Left renal cortex interstitium (tissue), 4 donors: Measurements from ENCODE around the gene COL5A1. TPM values are rescaled to one million over a fixed set of nuclear protein-coding genes. Genes with fewer than 3 reads are reported as not detected.

Experiments used
- DNase-seq, 4 donors: peaks; one replicate each; pipeline ENCODE4 v3.0.0-alpha.2; 2013; ENCODE audit warnings: low read depth in 4 of 4, low spot score in 2 of 4, missing footprints in 1 of 4
- polyA plus RNA-seq, 4 donors: library from polyadenylated mRNA; unstranded; fragments of 120-200 nt; gene quantifications; one replicate each; pipeline ENCODE4 v1.2.1, GENCODE V29; 2013; ENCODE audit not compliant: insufficient read length in 4 of 4

The COL5A1 gene
- polyA plus RNA-seq, 4 donors, result 92.0 to 140 (median 99.7) TPM

GRCh38 chr9:134722120-134722701, 80.6 kb downstream of the COL5A1 start:
- DNase-seq, result no peak

GRCh38 chr9:134723037-134723436, 81.4 kb downstream of the COL5A1 start:
- DNase-seq, result no peak

- no peak for DNase-seq
Measured at GRCh38 chr9:134723491-134724190, 82.0 kb downstream of the COL5A1 start.

DNA sequence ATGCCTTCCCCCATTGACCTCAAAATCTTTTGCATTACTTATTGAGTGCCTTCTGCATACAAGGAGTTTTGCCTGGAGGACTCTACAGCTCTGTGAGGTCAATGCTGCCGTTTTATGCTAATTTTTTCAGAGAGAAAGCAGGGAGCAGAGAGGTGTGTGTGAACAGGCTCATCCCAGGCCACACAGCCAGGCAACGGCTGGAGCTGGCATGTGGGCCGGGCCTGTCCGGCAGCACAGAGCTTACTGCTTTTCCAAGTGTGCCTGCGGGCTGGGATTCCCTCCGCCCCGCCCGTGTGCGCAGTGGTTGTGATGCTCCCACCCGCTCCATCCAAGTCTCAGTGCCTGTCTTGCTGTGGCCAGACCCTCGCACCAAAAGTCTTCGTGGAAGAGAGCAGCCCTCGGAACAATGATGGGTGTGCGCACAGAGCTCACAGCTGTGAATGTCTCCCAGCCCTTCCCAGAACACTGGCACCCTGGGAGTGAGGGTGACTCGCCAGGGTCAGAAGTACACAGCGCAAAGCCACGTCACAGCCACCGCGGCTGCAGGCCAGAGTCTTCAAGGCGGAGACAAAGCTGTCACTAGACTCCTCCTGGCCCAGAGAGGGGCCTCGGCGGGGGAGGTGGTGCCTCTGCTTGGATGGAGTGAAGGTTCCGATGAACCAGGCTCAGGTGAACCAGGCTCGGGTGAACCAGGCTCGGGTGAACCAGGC, 82.8 kb downstream of the COL5A1 start:
- no peak for DNase-seq

DNA sequence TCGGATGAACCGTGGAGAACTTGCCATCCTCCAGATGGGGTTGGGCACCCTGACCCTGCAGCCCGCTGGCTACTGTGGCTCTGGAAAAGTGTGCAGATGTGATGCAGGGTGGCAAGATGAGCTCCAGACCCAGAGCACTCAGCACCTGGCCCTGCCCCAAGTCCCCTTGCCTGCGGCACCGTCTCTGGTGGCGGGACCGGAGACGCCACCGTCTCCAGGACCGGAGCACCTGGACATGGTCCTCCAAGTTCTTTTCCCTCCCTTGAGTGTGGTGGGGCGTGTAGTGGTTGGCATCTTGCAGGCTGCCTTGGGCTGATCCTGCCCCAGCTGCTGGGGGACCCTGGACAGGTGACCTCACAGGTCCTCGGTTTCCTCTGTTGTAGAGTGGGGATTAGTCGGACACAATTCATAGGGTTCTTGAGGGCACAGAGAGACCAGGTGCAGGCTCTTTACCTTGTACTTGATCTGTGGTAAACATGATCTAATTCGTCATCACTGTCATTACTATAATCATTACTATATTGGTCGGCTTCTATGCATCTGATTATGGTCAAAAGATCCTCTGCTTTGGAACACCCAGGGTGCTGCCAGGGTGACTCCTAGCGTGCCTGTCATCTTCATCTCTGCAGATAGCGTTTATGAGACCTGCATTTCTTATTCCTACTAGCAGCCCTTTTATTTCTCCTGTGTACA, 83.5 kb downstream of the COL5A1 start:
- no peak for DNase-seq

- DNase-seq, result no peak
Measured at GRCh38 chr9:134725605-134725940, 84.0 kb downstream of the COL5A1 start.

GRCh38 chr9:134726026-134726721, 84.6 kb downstream of the COL5A1 start:
- DNase-seq, result no peak

GRCh38 chr9:134726722-134727034, 85.1 kb downstream of the COL5A1 start:
- DNase-seq, result no peak

DNA sequence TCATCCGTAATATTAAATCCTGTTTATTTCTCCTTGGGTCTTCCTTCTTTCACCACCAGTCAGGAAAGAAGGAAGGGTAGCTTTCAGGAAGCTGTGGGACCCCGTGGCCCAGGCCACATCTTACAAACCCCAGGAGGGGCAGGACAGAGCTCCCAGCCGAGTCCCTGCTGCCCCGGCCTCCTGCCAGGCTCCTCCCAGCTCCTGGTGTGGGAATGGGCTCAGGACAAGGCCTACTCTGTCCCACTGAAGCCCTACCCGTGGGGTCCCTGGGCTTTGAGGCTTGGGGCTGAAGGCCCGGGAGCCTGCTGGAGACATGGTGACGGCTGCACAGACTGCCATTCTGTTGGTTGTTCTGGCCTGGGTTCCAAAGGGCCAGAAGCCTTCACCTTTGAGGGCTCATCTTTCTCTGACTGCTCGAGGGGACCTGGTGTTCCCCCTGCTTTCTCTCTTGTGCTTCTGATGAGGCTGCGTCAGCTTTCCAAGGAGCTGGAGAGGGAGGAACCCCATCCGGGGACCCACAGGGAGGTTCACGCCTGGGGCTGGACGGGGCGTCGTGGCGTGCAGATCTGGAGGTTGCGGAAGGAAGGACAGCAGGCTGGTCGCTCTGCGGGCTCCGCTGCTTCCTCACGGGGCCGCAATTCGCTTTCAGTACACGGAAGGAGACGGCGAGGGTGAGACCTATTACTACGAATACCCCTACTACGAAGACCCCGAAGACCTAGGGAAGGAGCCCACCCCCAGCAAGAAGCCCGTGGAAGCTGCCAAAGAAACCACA, 86.6 kb downstream of the COL5A1 start:
- no peak for DNase-seq

GRCh38 chr9:134728801-134729495, 87.3 kb downstream of the COL5A1 start:
- DNase-seq, result no peak

DNA sequence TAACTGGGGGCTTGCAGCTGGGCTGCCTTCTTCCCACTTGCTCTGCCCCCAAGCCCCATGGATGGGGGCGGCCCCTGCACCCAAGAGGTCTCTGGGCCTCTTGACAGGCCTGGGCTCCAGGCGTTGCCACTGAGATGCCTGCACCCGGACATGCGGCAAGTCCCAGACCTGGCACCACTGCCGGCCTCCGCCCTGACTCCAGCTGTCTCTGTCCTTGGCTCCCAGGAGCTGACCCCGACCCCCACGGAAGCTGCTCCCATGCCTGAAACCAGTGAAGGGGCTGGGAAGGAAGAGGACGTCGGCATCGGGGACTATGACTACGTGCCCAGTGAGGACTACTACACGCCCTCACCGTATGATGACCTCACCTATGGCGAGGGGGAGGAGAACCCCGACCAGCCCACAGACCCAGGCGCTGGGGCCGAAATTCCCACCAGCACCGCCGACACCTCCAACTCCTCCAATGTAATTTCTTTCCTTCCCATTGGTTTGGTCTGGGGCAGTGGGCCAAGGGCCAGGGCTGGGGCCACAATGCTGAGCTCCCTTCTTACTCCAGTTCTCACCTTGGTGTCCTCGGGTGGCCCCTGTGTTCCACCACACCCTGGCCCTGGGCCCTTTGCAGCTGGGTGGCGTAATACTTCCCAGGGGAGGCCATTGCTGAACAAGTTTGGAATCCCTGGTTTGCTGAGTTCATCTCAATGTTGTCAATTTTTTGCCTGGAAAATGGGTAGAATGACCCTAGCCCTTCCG, 88.6 kb downstream of the COL5A1 start:
- DNase-seq, result no peak

- no peak for DNase-seq
Measured at GRCh38 chr9:134730761-134731496, 89.3 kb downstream of the COL5A1 start.

DNA sequence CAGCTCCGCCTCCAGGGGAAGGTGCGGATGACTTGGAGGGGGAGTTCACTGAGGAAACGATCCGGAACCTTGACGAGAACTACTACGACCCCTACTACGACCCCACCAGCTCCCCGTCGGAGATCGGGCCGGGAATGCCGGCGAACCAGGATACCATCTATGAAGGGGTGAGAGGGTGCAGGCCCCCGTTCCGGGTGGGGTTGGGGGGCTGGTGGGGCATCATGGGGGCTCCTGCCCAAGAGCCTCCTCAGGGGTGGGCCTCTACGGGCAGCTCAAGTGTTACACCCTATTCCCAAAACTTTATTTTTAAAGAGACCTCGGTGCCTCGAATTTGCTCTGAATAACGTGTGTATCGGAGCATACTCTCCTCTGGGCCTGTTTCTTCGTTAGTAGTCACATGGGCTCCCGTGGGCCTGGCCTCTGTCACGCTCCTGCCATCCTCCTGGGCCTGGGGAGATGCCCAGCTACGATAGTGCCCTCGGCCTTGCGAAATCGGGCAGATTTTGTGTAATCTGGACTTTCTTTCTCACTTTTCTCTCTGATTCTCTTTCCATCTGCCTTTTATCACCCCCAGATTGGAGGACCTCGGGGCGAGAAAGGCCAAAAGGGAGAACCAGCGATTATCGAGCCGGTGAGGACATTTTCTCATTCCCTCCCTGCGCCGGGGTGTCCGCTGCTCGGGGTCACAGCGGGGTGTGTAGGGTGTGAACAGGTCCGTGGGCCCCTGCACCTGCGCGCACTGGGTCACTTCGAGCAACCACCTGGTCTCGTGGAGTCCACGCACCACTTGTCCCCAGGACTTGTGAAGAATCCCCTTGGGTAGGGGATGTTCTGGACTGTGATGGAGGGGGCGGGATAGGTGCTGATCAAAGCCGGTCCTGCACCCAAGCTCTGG, 90.1 kb downstream of the COL5A1 start:
- no peak for DNase-seq

DNA sequence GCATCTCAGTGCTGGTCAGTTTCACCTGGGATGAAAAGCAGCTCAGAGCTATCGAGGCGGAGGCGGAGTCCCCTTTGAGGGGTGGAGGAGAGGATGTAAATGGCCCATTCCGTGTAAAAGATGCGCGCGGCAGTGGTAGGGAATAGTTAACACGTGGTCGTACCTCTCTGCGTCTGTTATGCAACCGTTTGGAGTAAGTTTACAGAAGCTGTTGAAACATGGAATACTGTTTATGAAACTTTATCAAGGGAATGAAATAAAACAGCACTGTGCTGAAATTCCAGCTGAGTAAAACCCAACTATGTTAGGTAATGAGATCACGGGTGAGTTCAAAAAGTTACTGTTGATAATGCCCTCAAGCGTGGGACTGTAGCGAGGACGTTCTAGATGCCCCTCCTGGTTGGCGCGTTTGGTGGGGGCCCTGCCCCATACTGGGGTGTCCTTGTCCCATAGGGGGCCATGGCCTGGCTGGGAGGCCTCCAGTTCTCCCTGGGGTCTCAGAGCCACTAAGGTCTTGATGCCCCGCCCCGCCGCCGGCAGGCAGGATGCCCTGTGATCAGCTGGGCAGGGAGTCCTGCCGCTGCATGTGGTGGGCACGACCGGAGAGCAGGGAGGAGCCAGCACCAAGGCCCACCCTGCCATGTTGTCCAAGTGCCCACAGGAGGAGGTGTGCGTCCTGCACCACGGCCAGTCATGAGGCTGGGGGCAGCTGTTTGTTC, 90.9 kb downstream of the COL5A1 start:
- no peak for DNase-seq

GRCh38 chr9:134733480-134734232, 92.1 kb downstream of the COL5A1 start:
- no peak for DNase-seq

DNA sequence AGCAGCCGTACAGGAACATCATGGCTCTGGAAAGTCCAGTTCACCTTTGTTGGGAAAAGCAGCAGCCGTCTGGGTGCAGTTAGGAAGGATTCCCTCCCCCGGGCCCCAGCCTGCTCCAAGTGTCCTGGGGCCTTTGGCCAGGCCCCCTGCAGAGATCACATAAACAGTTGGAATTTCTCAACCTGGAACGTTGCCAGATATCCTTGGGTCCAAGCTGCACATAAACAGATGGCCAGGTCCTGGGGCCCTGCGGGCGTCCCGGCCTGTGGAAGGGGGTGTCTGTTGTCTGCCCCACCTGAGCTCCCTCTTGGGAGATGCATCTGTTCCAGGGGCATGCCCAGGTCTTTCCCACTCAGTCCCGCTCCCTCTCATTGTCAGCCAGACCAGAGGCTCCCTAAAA, 92.7 kb downstream of the COL5A1 start:
- DNase-seq, result peak in 1 of 4 donors; percentile 34
